HK-2 (cell line): ENCODE results near the gene NATD1.

ENCODE experiments used
- DNase-seq: peaks from one replicate; pipeline ENCODE4 v3.0.0-alpha.2; 2018; ENCODE audit not compliant: unreplicated experiment

The NATD1 gene

GRCh38 chr17:21275579-21276263 is 22.5 kb upstream of the NATD1 start:
- peak; percentile 90 for DNase-seq

GRCh38 chr17:21275047-21275578 is 21.9 kb upstream of the NATD1 start:
- no peak for DNase-seq

- DNase-seq, result no peak
Measured at GRCh38 chr17:21272881-21273792, 19.9 kb upstream of the NATD1 start.

GRCh38 chr17:21272250-21272649 is 19.0 kb upstream of the NATD1 start:
- no peak for DNase-seq

- no peak for DNase-seq
Measured at GRCh38 chr17:21271454-21272183, 18.4 kb upstream of the NATD1 start.

- no peak for DNase-seq
Measured at GRCh38 chr17:21269394-21269793, 16.2 kb upstream of the NATD1 start.

- no peak for DNase-seq
Measured at GRCh38 chr17:21268596-21269188, 15.5 kb upstream of the NATD1 start.

- DNase-seq, result no peak
Measured at GRCh38 chr17:21263376-21263775, 10.2 kb upstream of the NATD1 start.

GRCh38 chr17:21262259-21262993 is 9.2 kb upstream of the NATD1 start:
- DNase-seq, result no peak

- no peak for DNase-seq
Measured at GRCh38 chr17:21258593-21258992, 5.4 kb upstream of the NATD1 start.

- DNase-seq, result no peak
Measured at GRCh38 chr17:21253646-21254441, 634 bp upstream of the NATD1 start.

GRCh38 chr17:21252289-21252795 is 868 bp downstream of the NATD1 start:
- no peak for DNase-seq

- no peak for DNase-seq
Measured at GRCh38 chr17:21251337-21252010, 1.7 kb downstream of the NATD1 start.

GRCh38 chr17:21250854-21251253 is 2.4 kb downstream of the NATD1 start:
- DNase-seq, result no peak

GRCh38 chr17:21249920-21250703 is 3.1 kb downstream of the NATD1 start:
- no peak for DNase-seq

GRCh38 chr17:21249086-21249795 is 4.0 kb downstream of the NATD1 start:
- no peak for DNase-seq

- DNase-seq, result no peak
Measured at GRCh38 chr17:21248500-21248899, 4.7 kb downstream of the NATD1 start.
